ENCODE results near the gene EXOC2. TPM values are rescaled to one million over a fixed set of nuclear protein-coding genes. Genes with fewer than 3 reads are reported as not detected.
A peak's percentile ranks its signal among the peaks of the same experiment; 100 is the strongest.

Gene EXOC2
- total RNA-seq, 3 donors from 2014 or later (not counting 1 experiment from before 2014, with no cell fraction given): 22.1 to 30.8 (median 26.5) TPM

DNA sequence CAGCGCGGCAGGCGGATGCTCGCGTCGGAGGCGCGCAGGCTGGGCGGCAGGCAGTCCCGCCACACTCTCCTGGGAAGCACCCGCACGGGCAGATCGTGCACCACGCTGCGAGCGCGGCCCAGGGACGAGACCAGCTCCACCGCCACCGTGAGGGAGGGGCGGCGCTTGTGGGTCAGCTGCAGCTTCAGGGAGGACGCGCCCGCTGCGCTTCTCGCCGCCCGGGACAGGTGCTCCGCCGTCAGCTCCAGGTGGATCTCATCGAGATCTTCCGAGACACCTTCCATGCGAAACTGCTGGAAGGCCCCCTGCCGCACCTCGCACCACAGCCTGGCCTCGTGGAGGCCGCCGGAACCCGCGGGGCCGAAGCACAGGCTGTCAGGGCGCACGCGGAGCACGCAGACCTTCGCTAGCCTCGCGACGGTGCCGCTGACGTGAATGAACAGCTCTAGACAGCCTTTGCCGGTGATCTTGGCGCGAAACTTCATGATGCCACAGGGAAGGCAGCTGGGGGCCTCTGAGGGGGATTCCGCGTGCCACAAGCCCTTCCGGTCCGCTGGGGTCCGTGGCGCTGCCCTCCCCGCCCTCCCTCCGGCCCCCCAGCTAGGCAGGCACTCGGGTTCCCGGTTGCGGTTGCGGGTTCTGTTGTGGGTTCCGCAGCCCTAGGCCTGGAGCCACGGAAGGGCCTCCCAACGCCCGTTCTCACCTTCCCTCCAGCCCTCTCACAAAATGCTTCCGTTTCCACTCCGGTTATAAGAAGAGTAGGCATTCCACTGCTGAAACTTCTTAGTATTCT is 36.3 kb downstream of the EXOC2 start, which contains the start of gene HUS1B:
HUS1B (minus strand) TSS at position 641 of the 793 bp plus-strand sequence; CDS start at position 485, 156 bp downstream.
- ATAC-seq (no peak), DNase-seq (no peak)
- Histone ChIP-seq H3K36me3 (ENCODE audit: control insufficient read depth, insufficient read depth, low read length) (peaks cover 2% of the 10 kb centered on the region), H3K4me1 (ENCODE audit: control insufficient read depth, insufficient read depth, low read length) (peaks cover 9% of the 10 kb centered on the region), H3K27ac (ENCODE audit: low read length) (no peak within 1 kb of the TSS), H3K4me3 (ENCODE audit: low read length) (no peak within 1 kb of the TSS), H3K27me3 (ENCODE audit: control insufficient read depth, insufficient read depth, low read length) (no peaks in the 10 kb centered on the region), H3K9me3 (ENCODE audit: control insufficient read depth, insufficient read depth, low read length) (no peaks in the 10 kb centered on the region)
- Mint-ChIP-seq H3K36me3 (no peaks in the 10 kb centered on the region), H3K9me3 (no peaks in the 10 kb centered on the region), H3K27me3 (ENCODE audit: low read depth in 2 of 2) (no peaks in the 10 kb centered on the region), H3K4me1 (peaks cover 49% of the 10 kb centered on the region in 2 donors), H3K4me3 (no peak within 1 kb of the TSS), H3K27ac (peak within 1 kb of the TSS in 1 of 2 donors; percentile 28)
- TF ChIP-seq, protein P1, sequence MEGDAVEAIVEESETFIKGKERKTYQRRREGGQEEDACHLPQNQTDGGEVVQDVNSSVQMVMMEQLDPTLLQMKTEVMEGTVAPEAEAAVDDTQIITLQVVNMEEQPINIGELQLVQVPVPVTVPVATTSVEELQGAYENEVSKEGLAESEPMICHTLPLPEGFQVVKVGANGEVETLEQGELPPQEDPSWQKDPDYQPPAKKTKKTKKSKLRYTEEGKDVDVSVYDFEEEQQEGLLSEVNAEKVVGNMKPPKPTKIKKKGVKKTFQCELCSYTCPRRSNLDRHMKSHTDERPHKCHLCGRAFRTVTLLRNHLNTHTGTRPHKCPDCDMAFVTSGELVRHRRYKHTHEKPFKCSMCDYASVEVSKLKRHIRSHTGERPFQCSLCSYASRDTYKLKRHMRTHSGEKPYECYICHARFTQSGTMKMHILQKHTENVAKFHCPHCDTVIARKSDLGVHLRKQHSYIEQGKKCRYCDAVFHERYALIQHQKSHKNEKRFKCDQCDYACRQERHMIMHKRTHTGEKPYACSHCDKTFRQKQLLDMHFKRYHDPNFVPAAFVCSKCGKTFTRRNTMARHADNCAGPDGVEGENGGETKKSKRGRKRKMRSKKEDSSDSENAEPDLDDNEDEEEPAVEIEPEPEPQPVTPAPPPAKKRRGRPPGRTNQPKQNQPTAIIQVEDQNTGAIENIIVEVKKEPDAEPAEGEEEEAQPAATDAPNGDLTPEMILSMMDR (IDR thresholded peaks at IDR 0.05): no peak
- 97% methylated on average over 73 of the region's 73 CpGs for WGBS (ENCODE audit: insufficient coverage)
- intact Hi-C loops (cut with micrococcal nuclease): no loop called here

DNA sequence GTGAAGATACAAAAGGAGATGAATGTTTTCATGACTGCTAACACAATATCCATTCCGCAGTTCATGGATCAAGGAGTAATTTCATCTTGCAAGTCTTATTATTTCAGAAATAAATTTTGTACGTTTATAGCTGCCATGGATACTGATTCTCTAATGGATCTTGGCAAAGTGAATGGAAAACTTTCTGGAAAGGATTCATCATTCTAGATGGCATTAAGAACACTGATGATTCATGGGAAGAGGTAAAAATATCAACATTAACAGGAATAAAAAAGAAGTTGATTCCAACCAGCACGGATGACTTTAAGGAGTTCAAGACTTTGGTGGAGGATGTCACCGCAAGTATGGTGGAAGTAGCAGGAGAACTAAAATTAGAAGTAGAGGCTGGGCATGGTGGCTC is 38.8 kb downstream of the EXOC2 start:
- Histone ChIP-seq H3K36me3 (ENCODE audit: control insufficient read depth, insufficient read depth, low read length) (peaks cover 2% of the 10 kb centered on the region), H3K9me3 (ENCODE audit: control insufficient read depth, insufficient read depth, low read length) (no peaks in the 10 kb centered on the region), H3K27me3 (ENCODE audit: control insufficient read depth, insufficient read depth, low read length) (no peaks in the 10 kb centered on the region), H3K4me3 (ENCODE audit: low read length) (no peak overlapping the region), H3K4me1 (ENCODE audit: control insufficient read depth, insufficient read depth, low read length) (no peaks in the 10 kb centered on the region), H3K27ac (ENCODE audit: low read length) (no peak overlapping the region)
- no peaks in the 10 kb centered on the region for H3K27me3 Mint-ChIP-seq (ENCODE audit: low read depth in 2 of 2)
- no peaks in the 10 kb centered on the region for H3K36me3 Mint-ChIP-seq
- no peaks in the 10 kb centered on the region for H3K9me3 Mint-ChIP-seq
- intact Hi-C loops (cut with micrococcal nuclease): no loop called here
- H3K4me3 Mint-ChIP-seq: no peak overlapping the region
- TF ChIP-seq, protein P1 (IDR thresholded peaks at IDR 0.05): no peak
- H3K27ac Mint-ChIP-seq: no peak overlapping the region
- no peak for DNase-seq
- peaks cover 24 to 28% of the 10 kb centered on the region in 2 donors for H3K4me1 Mint-ChIP-seq
- no peak for ATAC-seq
- WGBS (ENCODE audit: insufficient coverage): 96% methylated on average over 3 of the region's 4 CpGs

DNA sequence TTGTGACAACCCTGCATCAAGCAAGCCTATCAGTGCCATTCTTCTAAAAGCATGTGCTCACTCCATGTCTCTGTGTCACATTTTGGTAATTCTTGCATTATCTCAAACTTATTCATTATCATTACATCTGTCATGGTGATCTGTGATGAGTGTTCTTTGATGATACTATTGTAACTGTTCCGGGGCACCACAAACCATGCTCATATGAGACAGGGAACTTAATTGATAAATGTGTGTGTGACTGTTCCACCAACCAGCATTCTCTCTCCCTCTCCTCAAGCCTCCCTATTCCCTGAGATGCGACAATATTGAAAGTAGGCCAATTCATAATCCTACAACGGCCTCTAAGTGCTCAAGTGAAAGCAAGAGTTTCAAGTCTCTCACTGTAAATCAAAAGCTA is 40.1 kb downstream of the EXOC2 start:
- Histone ChIP-seq H3K9me3 (ENCODE audit: control insufficient read depth, insufficient read depth, low read length) (no peaks in the 10 kb centered on the region), H3K27ac (ENCODE audit: low read length) (no peak overlapping the region), H3K36me3 (ENCODE audit: control insufficient read depth, insufficient read depth, low read length) (peaks cover 2% of the 10 kb centered on the region), H3K27me3 (ENCODE audit: control insufficient read depth, insufficient read depth, low read length) (no peaks in the 10 kb centered on the region), H3K4me3 (ENCODE audit: low read length) (no peak overlapping the region), H3K4me1 (ENCODE audit: control insufficient read depth, insufficient read depth, low read length) (no peaks in the 10 kb centered on the region)
- Mint-ChIP-seq H3K36me3 (no peaks in the 10 kb centered on the region), H3K4me3 (no peak overlapping the region), H3K9me3 (no peaks in the 10 kb centered on the region), H3K27ac (no peak overlapping the region), H3K4me1 (peaks cover 16 to 21% of the 10 kb centered on the region in 2 donors), H3K27me3 (ENCODE audit: low read depth in 2 of 2) (no peaks in the 10 kb centered on the region)
- DNase-seq: no peak
- WGBS (ENCODE audit: insufficient coverage): 79% methylated on average over 2 of the region's 3 CpGs
- intact Hi-C loops (cut with micrococcal nuclease): no loop called here
- ATAC-seq: no peak
- TF ChIP-seq, protein P1 (IDR thresholded peaks at IDR 0.05): no peak

Measured in natural killer cell (primary cell).